GM18519 (cell line): Measurements from ENCODE around the gene GRPEL2.

Source experiments
- ATAC-seq: cut with Tn5 transposase; IDR thresholded peaks from one replicate; pipeline ENCODE4 v1.9.1; 2021; ENCODE audit warnings: mild to moderate bottlenecking, moderate library complexity; ENCODE audit not compliant: unreplicated experiment, low FRiP score

Gene GRPEL2

GRCh38 chr5:149374303-149374702, 29.0 kb downstream of the GRPEL2 start:
- no peak for ATAC-seq

GRCh38 chr5:149374801-149375200, 29.5 kb downstream of the GRPEL2 start:
- ATAC-seq: no peak

GRCh38 chr5:149375434-149375833, 30.1 kb downstream of the GRPEL2 start:
- no peak for ATAC-seq

- no peak for ATAC-seq
These were observed 30.8 kb downstream of the GRPEL2 start for GRCh38 chr5:149376104-149376503.

- ATAC-seq: no peak
These were observed 31.6 kb downstream of the GRPEL2 start for GRCh38 chr5:149376711-149377447.

GRCh38 chr5:149378241-149378820, 33.0 kb downstream of the GRPEL2 start:
- no peak for ATAC-seq

- ATAC-seq: no peak
These were observed 34.0 kb downstream of the GRPEL2 start, which contains the start of gene IL17B for GRCh38 chr5:149379177-149379761. Gene IL17B, minus strand, starts transcription at chr5:149379292. Its CDS starts 67 bp downstream, at chr5:149379225.

- no peak for ATAC-seq
These were observed 34.6 kb downstream of the GRPEL2 start for GRCh38 chr5:149379818-149380374.

GRCh38 chr5:149380466-149381121, 35.3 kb downstream of the GRPEL2 start:
- no peak for ATAC-seq

GRCh38 chr5:149381261-149381985, 36.1 kb downstream of the GRPEL2 start:
- ATAC-seq: no peak

GRCh38 chr5:149381986-149382338, 36.7 kb downstream of the GRPEL2 start:
- ATAC-seq: peak; percentile 69

GRCh38 chr5:149382517-149383220, 37.4 kb downstream of the GRPEL2 start:
- no peak for ATAC-seq

GRCh38 chr5:149383399-149383798, 38.1 kb downstream of the GRPEL2 start:
- ATAC-seq: no peak

- ATAC-seq: no peak
These were observed 40.9 kb downstream of the GRPEL2 start for GRCh38 chr5:149386166-149386565.

GRCh38 chr5:149387081-149387631, 41.9 kb downstream of the GRPEL2 start:
- ATAC-seq: no peak

- no peak for ATAC-seq
These were observed 42.7 kb downstream of the GRPEL2 start for GRCh38 chr5:149387982-149388381.

GRCh38 chr5:149388498-149389190, 43.3 kb downstream of the GRPEL2 start:
- ATAC-seq: no peak

- no peak for ATAC-seq
These were observed 44.5 kb downstream of the GRPEL2 start for GRCh38 chr5:149389552-149390495.
